Measurements from ENCODE around the gene SYP. TPM values are rescaled to one million over a fixed set of nuclear protein-coding genes. Genes with fewer than 3 reads are reported as not detected.

SYP gene
- total and polyA plus RNA-seq, 2 donors (not counting 1 experiment from before 2014, with no cell fraction given), result 1.2 to 1.6 TPM

DNA sequence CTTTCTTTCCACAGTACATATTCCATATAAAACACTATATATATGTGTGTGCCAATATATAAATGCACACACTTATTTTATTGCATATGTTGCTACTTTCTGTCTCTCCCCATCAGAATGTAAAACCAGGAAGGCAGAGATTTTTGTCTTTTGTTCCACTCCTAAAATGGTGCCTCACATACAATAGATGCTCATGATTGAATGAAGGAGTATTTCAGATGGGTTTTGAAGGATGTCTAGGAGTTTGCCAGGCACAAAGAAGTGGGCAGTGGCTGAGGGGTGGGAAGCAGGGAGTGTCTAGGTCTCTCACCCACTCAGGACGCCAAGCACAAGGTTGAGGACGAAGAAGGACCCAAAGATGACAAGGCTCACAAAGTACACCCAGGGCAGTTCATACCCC is 27.7 kb upstream of the SYP start:
- no peak overlapping the region for H3K27ac ChIP-seq (ENCODE audit: low read length in 2 of 2)
- no peak overlapping the region for H3K4me3 ChIP-seq (ENCODE audit: control extremely low read depth in 1 of 5, extremely low read depth in 1 of 5, insufficient read depth in 1 of 5, low read depth in 2 of 5, low read length in 4 of 5)
- ChIA-PET CTCF (no interaction called here), POLR2A (no interaction called here)
- TF ChIP-seq, protein P1, sequence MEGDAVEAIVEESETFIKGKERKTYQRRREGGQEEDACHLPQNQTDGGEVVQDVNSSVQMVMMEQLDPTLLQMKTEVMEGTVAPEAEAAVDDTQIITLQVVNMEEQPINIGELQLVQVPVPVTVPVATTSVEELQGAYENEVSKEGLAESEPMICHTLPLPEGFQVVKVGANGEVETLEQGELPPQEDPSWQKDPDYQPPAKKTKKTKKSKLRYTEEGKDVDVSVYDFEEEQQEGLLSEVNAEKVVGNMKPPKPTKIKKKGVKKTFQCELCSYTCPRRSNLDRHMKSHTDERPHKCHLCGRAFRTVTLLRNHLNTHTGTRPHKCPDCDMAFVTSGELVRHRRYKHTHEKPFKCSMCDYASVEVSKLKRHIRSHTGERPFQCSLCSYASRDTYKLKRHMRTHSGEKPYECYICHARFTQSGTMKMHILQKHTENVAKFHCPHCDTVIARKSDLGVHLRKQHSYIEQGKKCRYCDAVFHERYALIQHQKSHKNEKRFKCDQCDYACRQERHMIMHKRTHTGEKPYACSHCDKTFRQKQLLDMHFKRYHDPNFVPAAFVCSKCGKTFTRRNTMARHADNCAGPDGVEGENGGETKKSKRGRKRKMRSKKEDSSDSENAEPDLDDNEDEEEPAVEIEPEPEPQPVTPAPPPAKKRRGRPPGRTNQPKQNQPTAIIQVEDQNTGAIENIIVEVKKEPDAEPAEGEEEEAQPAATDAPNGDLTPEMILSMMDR (IDR thresholded peaks at IDR 0.05), result no peak
- no peak for TF ChIP-seq EZH2 (IDR thresholded peaks at IDR 0.05; ENCODE audit: borderline replicate concordance, insufficient read depth, low read depth, low read length, poor library complexity, severe bottlenecking)
- ATAC-seq (ENCODE audit: low read depth), result no peak
- H3K4me1 ChIP-seq (ENCODE audit: control insufficient read depth in 2 of 2, insufficient read depth in 2 of 2, low read length in 2 of 2), result peaks cover 5 to 14% of the 10 kb centered on the region in 2 donors
- no peak overlapping the region for H2AFZ ChIP-seq (ENCODE audit: insufficient read depth, low read depth, low read length, poor library complexity, severe bottlenecking)
- H3K4me1 Mint-ChIP-seq, result peaks cover 14% of the 10 kb centered on the region
- H3K9me3 Mint-ChIP-seq (ENCODE audit: insufficient read depth), result no peaks in the 10 kb centered on the region
- no peaks in the 10 kb centered on the region for H3K36me3 ChIP-seq (replicated peaks in 1 of 2; ENCODE audit: control extremely low read depth in 1 of 2, control insufficient read depth in 1 of 2, extremely low read depth in 1 of 2, insufficient read depth in 2 of 2, low read length in 1 of 2)
- no peak for DNase-seq
- 93% methylated on average over 2 of the region's 2 CpGs for WGBS (ENCODE audit: insufficient coverage)
- no peak overlapping the region for H3K9ac ChIP-seq (ENCODE audit: low read length)
- intact Hi-C loops (cut with micrococcal nuclease), result no loop called here
- H3K27me3 ChIP-seq (replicated peaks in 1 of 4; ENCODE audit: control extremely low read depth in 1 of 4, control insufficient read depth in 3 of 4, insufficient read depth in 4 of 4, low read length in 3 of 4), result no peaks in the 10 kb centered on the region
- H3K27me3 Mint-ChIP-seq, result no peaks in the 10 kb centered on the region
- H3K4me3 Mint-ChIP-seq, result peak overlapping the region; percentile 19
- no peak overlapping the region for H3K4me2 ChIP-seq (replicated peaks; ENCODE audit: low read depth, low read length, poor library complexity, severe bottlenecking)
- H3K79me2 ChIP-seq (ENCODE audit: control insufficient read depth, insufficient read depth, low read length), result no peaks in the 10 kb centered on the region
- no peaks in the 10 kb centered on the region for H4K20me1 ChIP-seq (ENCODE audit: control insufficient read depth, insufficient read depth, low read length, poor library complexity, severe bottlenecking)
- H3K9me3 ChIP-seq (ENCODE audit: control extremely low read depth in 1 of 3, control insufficient read depth in 2 of 3, insufficient read depth in 1 of 3, low read length in 2 of 3), result no peaks in the 10 kb centered on the region
- H3K27ac Mint-ChIP-seq, result no peak overlapping the region

DNA sequence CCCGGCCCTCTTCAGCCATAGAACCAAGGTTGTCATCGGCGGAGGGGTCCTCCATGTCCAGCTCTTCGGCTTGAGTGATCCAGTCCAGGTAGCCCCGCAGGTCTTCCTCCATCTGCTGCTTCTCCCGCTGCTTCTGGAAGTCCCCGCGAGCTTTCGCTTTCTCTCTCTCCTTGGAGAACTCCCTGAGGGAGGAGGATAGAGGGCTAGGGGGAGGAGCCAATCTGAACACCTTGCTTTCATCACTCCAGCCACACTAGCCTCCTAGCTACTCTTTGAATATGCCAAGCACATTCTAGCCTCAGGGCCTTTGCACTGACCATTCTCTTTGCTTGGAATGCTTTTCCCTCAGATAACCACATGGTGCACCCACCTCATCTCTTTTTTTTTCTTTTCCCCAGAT is 27.0 kb upstream of the SYP start:
- peaks cover 12% of the 10 kb centered on the region for H3K4me1 Mint-ChIP-seq
- H3K9me3 Mint-ChIP-seq (ENCODE audit: insufficient read depth), result no peaks in the 10 kb centered on the region
- POLR2A ChIA-PET, result no interaction called here
- ATAC-seq (ENCODE audit: low read depth) (no peak), DNase-seq (no peak)
- no peak overlapping the region for H3K27ac Mint-ChIP-seq
- Histone ChIP-seq H3K36me3 (replicated peaks in 1 of 2; ENCODE audit: control extremely low read depth in 1 of 2, control insufficient read depth in 1 of 2, extremely low read depth in 1 of 2, insufficient read depth in 2 of 2, low read length in 1 of 2) (no peaks in the 10 kb centered on the region), H3K9ac (ENCODE audit: low read length) (no peak overlapping the region), H3K4me2 (replicated peaks; ENCODE audit: low read depth, low read length, poor library complexity, severe bottlenecking) (no peak overlapping the region), H3K79me2 (ENCODE audit: control insufficient read depth, insufficient read depth, low read length) (no peaks in the 10 kb centered on the region), H3K27me3 (replicated peaks in 1 of 4; ENCODE audit: control extremely low read depth in 1 of 4, control insufficient read depth in 3 of 4, insufficient read depth in 4 of 4, low read length in 3 of 4) (no peaks in the 10 kb centered on the region), H4K20me1 (ENCODE audit: control insufficient read depth, insufficient read depth, low read length, poor library complexity, severe bottlenecking) (no peaks in the 10 kb centered on the region), H3K9me3 (ENCODE audit: control extremely low read depth in 1 of 3, control insufficient read depth in 2 of 3, insufficient read depth in 1 of 3, low read length in 2 of 3) (no peaks in the 10 kb centered on the region), H3K27ac (ENCODE audit: low read length in 2 of 2) (no peak overlapping the region), H3K4me1 (ENCODE audit: control insufficient read depth in 2 of 2, insufficient read depth in 2 of 2, low read length in 2 of 2) (peaks cover 5 to 17% of the 10 kb centered on the region in 2 donors), H3K4me3 (ENCODE audit: control extremely low read depth in 1 of 5, extremely low read depth in 1 of 5, insufficient read depth in 1 of 5, low read depth in 2 of 5, low read length in 4 of 5) (no peak overlapping the region), H2AFZ (ENCODE audit: insufficient read depth, low read depth, low read length, poor library complexity, severe bottlenecking) (no peak overlapping the region)
- no peak overlapping the region for H3K4me3 Mint-ChIP-seq
- TF ChIP-seq EZH2 (IDR thresholded peaks at IDR 0.05; ENCODE audit: borderline replicate concordance, insufficient read depth, low read depth, low read length, poor library complexity, severe bottlenecking), result no peak
- TF ChIP-seq, protein P1 (IDR thresholded peaks at IDR 0.05), result no peak
- intact Hi-C loops (cut with micrococcal nuclease), result no loop called here
- CTCF ChIA-PET, result no interaction called here
- WGBS (ENCODE audit: insufficient coverage), result 100% methylated on average over 3 of the region's 9 CpGs
- H3K27me3 Mint-ChIP-seq, result no peaks in the 10 kb centered on the region

All from B cell (primary cell).